ENCODE measurements around the gene UTF1. TPM values are rescaled to one million over a fixed set of nuclear protein-coding genes. Genes with fewer than 3 reads are reported as not detected.

The UTF1 gene
- total RNA-seq, 2 donors from 2014 or later: 1.5 TPM; not detected in 1

DNA sequence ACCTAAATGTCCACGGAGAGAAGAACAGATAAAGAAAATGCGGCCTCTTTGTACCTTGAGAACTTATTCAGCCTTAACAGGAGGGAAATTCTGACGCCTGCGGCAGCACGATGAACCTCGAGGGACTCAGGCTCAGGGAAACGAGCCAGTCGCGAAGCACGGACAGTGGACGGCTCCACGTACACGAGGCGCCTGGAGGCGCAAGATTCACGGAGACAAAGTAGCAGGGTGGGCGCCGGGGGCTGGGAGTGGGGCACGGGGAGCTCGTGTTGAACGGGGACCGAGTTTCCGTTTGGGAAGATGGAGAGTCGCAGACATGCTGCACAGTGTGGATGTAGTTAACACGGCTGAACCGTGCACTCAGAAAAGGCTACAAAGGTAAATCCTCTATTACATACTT, 13.2 kb upstream of the UTF1 start:
- peaks cover 4% of the 10 kb centered on the region for H3K27me3 ChIP-seq (ENCODE audit: control insufficient read depth, insufficient read depth, low read length, poor library complexity, severe bottlenecking)
- no peak for DNase-seq
- H3K4me3 ChIP-seq (ENCODE audit: low read length): no peak overlapping the region
- H3K27me3 Mint-ChIP-seq (ENCODE audit: insufficient read depth): peaks cover 4% of the 10 kb centered on the region
- H3K27ac Mint-ChIP-seq: no peak overlapping the region
- H3K9me3 ChIP-seq (ENCODE audit: control insufficient read depth, low read length): no peaks in the 10 kb centered on the region
- H3K36me3 ChIP-seq (ENCODE audit: control insufficient read depth, insufficient read depth, low read length): no peaks in the 10 kb centered on the region
- no peak overlapping the region for H3K9ac ChIP-seq (ENCODE audit: extremely low read depth, low read length, poor library complexity, severe bottlenecking)
- H3K9me3 Mint-ChIP-seq: no peaks in the 10 kb centered on the region
- TF ChIP-seq CTCF (conservative IDR thresholded peaks at IDR 0.05): no peak
- H3K4me1 Mint-ChIP-seq: no peaks in the 10 kb centered on the region
- H3K4me3 Mint-ChIP-seq: no peak overlapping the region
- WGBS, 2 experiments (ENCODE audit: insufficient coverage in 1 of 2, insufficient read length in 1 of 2): 90 to 92% methylated on average over 26 of the region's 26 CpGs
- H3K4me1 ChIP-seq (ENCODE audit: control insufficient read depth, insufficient read depth, low read length): no peaks in the 10 kb centered on the region
- no peak overlapping the region for H3K27ac ChIP-seq (ENCODE audit: low read depth, low read length)
- H3K36me3 Mint-ChIP-seq (ENCODE audit: low read depth): no peaks in the 10 kb centered on the region

GRCh38 chr10:133217800-133218589, 12.0 kb upstream of the UTF1 start:
- H3K27ac ChIP-seq (ENCODE audit: low read depth, low read length): no peak overlapping the region
- Mint-ChIP-seq H3K36me3 (ENCODE audit: low read depth) (no peaks in the 10 kb centered on the region), H3K27ac (no peak overlapping the region), H3K27me3 (ENCODE audit: insufficient read depth) (peaks cover 4% of the 10 kb centered on the region), H3K4me3 (no peak overlapping the region), H3K9me3 (no peaks in the 10 kb centered on the region), H3K4me1 (no peaks in the 10 kb centered on the region)
- H3K9ac ChIP-seq (ENCODE audit: extremely low read depth, low read length, poor library complexity, severe bottlenecking): no peak overlapping the region
- TF ChIP-seq CTCF (conservative IDR thresholded peaks at IDR 0.05): no peak
- H3K27me3 ChIP-seq (ENCODE audit: control insufficient read depth, insufficient read depth, low read length, poor library complexity, severe bottlenecking): peaks cover 4% of the 10 kb centered on the region
- H3K4me3 ChIP-seq (ENCODE audit: low read length): no peak overlapping the region
- no peaks in the 10 kb centered on the region for H3K4me1 ChIP-seq (ENCODE audit: control insufficient read depth, insufficient read depth, low read length)
- H3K9me3 ChIP-seq (ENCODE audit: control insufficient read depth, low read length): no peaks in the 10 kb centered on the region
- WGBS, 2 experiments (ENCODE audit: insufficient coverage in 1 of 2, insufficient read length in 1 of 2): 92 to 96% methylated on average over 11 to 25 of the region's 25 CpGs
- no peaks in the 10 kb centered on the region for H3K36me3 ChIP-seq (ENCODE audit: control insufficient read depth, insufficient read depth, low read length)
- no peak for DNase-seq

DNA sequence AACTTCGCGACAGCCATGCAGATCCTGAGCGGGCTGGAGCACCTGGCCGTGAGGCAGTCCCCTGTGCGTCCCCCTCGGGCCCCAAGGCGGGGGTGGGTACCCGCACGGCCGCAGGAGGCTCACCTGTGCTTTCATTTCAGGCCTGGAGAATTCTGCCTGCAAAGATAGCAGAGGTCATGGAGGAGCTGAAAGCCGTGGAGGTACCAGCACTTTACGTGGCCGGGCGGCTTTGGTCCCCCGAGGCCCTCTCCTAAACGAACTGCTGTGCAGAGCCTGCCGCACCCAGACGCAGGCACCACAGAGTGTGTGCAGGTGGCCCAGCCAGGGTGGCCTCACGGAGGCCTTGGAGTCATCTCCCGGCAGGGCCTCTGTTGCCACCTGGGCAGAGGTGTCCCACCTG, 11.1 kb upstream of the UTF1 start:
- H3K4me1 ChIP-seq (ENCODE audit: control insufficient read depth, insufficient read depth, low read length): no peaks in the 10 kb centered on the region
- H3K27ac Mint-ChIP-seq: no peak overlapping the region
- TF ChIP-seq CTCF (conservative IDR thresholded peaks at IDR 0.05): no peak
- H3K9me3 Mint-ChIP-seq: no peaks in the 10 kb centered on the region
- no peaks in the 10 kb centered on the region for H3K36me3 Mint-ChIP-seq (ENCODE audit: low read depth)
- DNase-seq: no peak
- H3K9me3 ChIP-seq (ENCODE audit: control insufficient read depth, low read length): no peaks in the 10 kb centered on the region
- H3K4me3 ChIP-seq (ENCODE audit: low read length): no peak overlapping the region
- H3K27me3 ChIP-seq (ENCODE audit: control insufficient read depth, insufficient read depth, low read length, poor library complexity, severe bottlenecking): peaks cover 4% of the 10 kb centered on the region
- no peak overlapping the region for H3K27ac ChIP-seq (ENCODE audit: low read depth, low read length)
- no peaks in the 10 kb centered on the region for H3K4me1 Mint-ChIP-seq
- no peak overlapping the region for H3K4me3 Mint-ChIP-seq
- peaks cover 4% of the 10 kb centered on the region for H3K27me3 Mint-ChIP-seq (ENCODE audit: insufficient read depth)
- no peak overlapping the region for H3K9ac ChIP-seq (ENCODE audit: extremely low read depth, low read length, poor library complexity, severe bottlenecking)
- H3K36me3 ChIP-seq (ENCODE audit: control insufficient read depth, insufficient read depth, low read length): no peaks in the 10 kb centered on the region
- WGBS, 2 experiments (ENCODE audit: insufficient coverage in 1 of 2, insufficient read length in 1 of 2): 74 to 92% methylated on average over 8 to 20 of the region's 20 CpGs
